Skin epidermis (tissue), 12 donors: ENCODE measurements around the gene HSD17B7.
"Not testable (repeated sequence)": the region's sequence is repeated elsewhere in the genome, so short reads cannot be mapped to it uniquely, and the experiment has no call there.

Source experiments
- H3K27ac ChIP-seq, 21 experiments: fragments of 200-600 bp; sonication (generic) in 11 of 21; one replicate each; pipeline ENCODE4 v1.5.0; 2020; ENCODE audit warnings: mild to moderate bottlenecking in 3 of 21, inconsistent platforms in 2 of 21, moderate library complexity in 2 of 21
- H3K4me3 ChIP-seq, 7 experiments: fragments of 200-600 bp; sonication (generic) in 2 of 7; one replicate each; pipeline ENCODE4 v1.5.0; 2020; ENCODE audit warnings: inconsistent platforms in 2 of 7, mild to moderate bottlenecking in 2 of 7, moderate library complexity in 1 of 7

The HSD17B7 gene, protein sequence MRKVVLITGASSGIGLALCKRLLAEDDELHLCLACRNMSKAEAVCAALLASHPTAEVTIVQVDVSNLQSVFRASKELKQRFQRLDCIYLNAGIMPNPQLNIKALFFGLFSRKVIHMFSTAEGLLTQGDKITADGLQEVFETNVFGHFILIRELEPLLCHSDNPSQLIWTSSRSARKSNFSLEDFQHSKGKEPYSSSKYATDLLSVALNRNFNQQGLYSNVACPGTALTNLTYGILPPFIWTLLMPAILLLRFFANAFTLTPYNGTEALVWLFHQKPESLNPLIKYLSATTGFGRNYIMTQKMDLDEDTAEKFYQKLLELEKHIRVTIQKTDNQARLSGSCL

DNA sequence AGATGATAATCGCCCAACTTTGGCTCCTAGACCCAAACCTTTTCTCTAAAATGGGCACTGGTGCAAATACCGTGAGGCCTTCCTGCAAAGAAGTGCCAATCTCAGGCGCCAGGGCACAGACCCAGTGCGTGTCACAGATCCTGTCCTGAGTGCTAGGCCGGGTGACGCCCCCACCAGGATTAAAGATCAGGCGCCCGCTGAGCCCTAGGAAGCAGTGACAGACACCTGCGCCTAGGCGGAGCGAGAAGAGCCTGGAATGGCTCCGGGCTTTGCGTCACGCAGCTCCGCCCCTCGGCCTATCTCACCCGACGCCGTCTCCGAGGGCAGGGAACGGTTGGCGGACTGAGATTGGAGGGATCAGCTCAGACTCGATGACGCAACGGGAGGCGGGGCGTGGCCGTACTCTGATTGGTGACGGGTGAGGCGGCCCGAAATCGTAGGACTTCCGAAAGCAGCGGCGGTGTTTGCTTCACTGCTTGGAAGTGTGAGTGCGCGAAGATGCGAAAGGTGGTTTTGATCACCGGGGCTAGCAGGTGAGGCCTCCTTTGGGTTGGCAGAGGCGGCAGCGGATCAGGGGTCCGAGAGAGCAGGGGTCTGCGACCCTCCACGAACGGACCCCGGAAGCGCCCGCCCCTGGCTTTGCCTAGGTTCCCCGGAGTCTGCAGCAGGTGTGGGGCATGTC lies at the start of gene HSD17B7:
HSD17B7 (plus strand) TSS at position 400 of the 682 bp plus-strand sequence; CDS start at position 499, 99 bp downstream.
- Histone ChIP-seq H3K27ac (peak within 1 kb of the TSS in 17 of 21 experiments; percentile 33 to 88 (median 77)), H3K4me3 (peak within 1 kb of the TSS; percentile 35 to 49 (median 40))

DNA sequence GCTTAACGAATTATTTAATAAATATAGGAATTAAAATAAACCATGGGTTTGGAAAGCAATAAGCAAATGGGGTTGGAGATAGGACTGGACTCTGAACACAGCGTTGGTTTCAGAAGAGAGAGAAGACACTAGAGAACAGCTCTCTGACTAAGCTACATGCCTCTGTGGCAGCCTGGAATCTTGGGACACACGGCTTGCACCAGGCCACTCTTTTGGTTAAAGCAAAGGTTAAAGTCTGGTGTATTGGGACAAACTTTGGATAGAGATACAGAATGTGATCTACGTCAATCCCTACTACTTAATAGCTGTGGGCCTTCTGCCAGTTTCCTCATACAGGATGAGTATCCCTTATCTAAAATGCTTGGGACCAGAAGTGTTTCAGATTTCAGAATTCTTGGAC lies 49.7 kb upstream of the HSD17B7 start:
- no peak overlapping the region for H3K27ac ChIP-seq
- H3K4me3 ChIP-seq, result no peak overlapping the region

- Histone ChIP-seq H3K27ac (no peak overlapping the region), H3K4me3 (no peak overlapping the region)
Observed at GRCh38 chr1:162741574-162741973, 48.9 kb upstream of the HSD17B7 start.

- not testable (repeated sequence) for H3K4me3 ChIP-seq, H3K27ac ChIP-seq
Observed at GRCh38 chr1:162746264-162746942, 44.1 kb upstream of the HSD17B7 start.

DNA sequence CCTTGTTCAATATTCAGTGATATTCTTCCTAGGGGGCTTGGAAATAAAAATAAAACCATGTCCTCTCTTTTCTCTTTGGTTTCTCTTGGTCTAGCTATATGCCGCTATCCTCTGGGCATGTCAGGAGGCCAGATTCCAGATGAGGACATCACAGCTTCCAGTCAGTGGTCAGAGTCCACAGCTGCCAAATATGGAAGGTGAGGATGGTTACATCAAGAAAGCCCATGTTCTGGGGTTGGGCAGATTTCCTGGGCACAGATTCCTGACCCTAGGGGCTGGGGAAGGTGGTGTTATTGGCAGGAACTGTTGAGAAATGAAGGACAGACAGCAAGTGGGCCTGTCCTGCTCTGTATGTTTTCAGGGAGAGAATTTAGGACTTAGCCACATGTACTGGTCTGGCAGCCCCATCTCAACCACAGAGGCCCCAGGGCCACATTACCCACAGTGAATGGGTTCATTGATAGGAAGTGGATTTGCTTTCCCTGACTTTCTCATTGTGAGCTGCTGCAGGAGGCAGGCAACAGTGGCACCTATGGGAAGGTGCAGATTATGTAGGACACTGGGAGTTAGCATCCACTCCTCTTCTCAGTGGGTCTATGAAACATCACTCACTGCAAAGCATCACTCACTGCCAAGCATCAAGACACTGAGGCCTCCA lies 37.4 kb upstream of the HSD17B7 start:
- no peak overlapping the region for H3K4me3 ChIP-seq
- no peak overlapping the region for H3K27ac ChIP-seq

- Histone ChIP-seq H3K27ac (no peak overlapping the region), H3K4me3 (no peak overlapping the region)
Observed at GRCh38 chr1:162753998-162754585, 36.4 kb upstream of the HSD17B7 start.

GRCh38 chr1:162755306-162755705 lies 35.2 kb upstream of the HSD17B7 start:
- Histone ChIP-seq H3K27ac (no peak overlapping the region), H3K4me3 (no peak overlapping the region)

DNA sequence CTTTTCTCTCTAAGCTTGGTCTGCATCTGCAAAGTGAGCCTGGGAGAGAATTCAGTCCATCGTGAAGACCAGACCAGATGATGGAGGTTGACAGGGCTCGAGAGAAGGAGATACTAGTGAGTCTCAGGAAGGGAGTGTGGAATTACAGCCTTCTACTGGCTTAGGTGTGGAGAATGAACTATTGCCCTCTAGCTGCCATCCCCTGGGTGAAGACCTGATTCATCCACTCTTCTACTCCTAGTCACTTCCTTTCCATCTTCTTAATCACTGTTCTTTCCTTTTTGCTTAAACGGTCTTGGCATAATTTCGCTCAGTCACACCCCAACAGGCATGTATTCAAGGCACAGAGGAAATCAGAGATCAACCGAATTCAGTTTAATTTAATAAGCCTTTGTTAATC lies 34.0 kb upstream of the HSD17B7 start:
- no peak overlapping the region for H3K4me3 ChIP-seq
- no peak overlapping the region for H3K27ac ChIP-seq

DNA sequence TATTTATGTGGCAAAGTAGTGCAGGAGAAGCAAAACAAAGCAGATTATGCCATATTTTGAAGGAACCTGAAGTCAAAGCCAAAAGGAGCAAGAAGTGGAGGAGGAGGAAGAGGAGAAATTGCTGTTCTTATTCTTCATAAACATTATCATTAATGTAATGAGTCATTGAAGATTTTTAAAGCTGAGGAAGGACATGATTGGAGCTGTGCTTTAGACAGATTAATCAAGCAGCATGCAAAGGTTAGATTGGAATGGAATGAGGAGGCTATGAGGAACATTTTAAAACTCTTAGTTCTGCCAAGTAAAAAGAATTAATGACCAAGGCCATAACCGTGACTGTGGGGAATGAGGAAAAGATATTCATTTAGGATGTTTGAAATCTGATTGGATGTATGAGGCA lies 33.0 kb upstream of the HSD17B7 start:
- Histone ChIP-seq H3K27ac (no peak overlapping the region), H3K4me3 (no peak overlapping the region)

DNA sequence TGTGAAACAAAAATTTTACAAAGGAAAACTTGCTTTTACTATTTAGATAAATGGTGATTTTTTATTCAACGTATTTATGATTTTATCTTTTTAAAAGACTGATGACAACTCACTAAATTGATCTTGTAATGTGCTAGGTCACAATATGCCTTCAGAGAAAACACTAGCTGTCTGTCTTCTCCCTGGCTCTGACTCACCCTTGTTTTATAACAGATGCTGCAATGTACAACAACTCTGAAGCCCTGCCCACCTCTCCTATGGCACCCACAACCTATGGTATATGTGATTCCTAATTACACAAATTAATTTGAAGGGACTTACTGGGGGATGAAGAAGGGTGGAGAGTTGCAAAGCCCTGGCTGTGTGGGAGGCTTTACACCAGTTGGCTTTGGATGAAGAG lies 24.7 kb upstream of the HSD17B7 start:
- no peak overlapping the region for H3K27ac ChIP-seq
- no peak overlapping the region for H3K4me3 ChIP-seq

- Histone ChIP-seq H3K27ac (peak overlapping the region in 1 of 21 experiments; percentile 44), H3K4me3 (no peak overlapping the region)
Observed at GRCh38 chr1:162772571-162773154, 17.8 kb upstream of the HSD17B7 start.

DNA sequence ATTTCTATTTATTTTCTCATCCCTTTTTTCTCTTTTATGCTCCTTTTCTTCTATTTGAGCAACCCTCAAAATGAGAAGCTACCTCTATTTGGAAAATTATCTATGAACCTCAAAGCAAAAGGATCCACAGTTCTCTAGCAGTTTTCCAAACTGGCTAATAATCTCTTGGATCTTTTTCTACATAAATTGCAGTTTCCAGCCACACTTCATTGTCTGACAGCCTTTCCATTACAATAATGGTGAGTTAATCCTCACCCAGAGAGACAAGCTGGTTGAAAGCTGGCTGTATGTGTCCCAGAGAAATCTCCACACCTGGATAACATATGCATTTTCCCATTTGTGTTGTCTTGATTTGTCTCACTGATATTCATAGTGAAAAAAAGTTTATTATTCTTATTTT lies 16.5 kb upstream of the HSD17B7 start:
- Histone ChIP-seq H3K27ac (no peak overlapping the region), H3K4me3 (no peak overlapping the region)

DNA sequence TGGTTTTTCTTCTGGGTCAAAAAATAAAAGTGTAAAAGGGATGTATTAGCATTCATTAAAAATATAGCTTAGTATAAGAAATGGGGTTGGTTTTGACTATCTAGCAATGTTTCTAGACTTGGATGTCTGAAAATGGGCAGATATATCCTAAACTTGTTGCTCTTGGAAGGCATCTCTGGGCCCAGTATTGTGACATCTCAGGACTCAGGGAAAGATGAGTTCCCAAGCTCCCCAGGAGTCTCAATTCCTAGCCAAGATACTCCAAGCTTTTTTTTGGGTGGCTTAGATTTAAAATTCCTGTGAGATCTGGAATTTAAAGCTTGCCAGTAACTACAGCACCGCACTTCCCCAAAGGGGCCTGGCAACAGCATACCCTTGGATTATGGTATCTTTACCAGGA lies 11.5 kb upstream of the HSD17B7 start:
- Histone ChIP-seq H3K4me3 (no peak overlapping the region), H3K27ac (no peak overlapping the region)

DNA sequence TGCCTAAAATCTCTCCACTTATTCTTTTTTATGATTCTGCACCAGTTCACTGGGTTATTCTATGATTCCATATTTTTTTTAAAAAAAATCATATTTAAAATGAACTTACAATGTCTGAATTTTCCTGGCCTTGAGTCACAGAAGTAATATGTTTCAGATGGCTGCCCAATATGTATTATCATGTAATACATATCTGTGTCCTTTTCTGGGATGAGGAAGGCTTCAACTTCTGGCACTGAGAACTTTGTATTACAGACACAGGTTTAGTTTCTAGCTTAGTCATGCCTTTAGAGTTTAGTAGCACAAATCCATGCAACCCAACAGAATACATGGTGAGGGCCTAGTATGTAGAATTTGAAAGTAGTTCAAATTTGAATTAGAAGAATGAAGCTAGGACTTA lies 7.8 kb upstream of the HSD17B7 start:
- Histone ChIP-seq H3K4me3 (no peak overlapping the region), H3K27ac (no peak overlapping the region)

DNA sequence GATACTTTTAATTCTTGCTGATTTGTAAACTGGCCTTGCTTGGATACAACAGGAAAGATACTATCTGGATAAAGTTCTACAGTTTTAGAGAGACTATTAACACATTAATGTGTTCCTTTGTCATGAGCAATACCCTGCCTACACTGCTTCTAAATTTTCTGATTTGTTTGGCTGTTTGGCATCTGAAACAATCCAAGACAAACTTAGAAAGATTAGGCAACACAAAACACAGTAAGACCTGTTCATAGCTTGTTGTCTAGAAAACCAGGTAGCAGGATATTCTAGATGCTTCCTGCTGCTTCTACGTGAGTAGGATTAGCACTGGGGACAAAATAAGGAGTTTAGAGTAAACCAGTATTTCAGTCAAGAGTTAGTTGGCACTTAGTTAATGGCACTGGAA lies 5.6 kb upstream of the HSD17B7 start:
- H3K27ac ChIP-seq, result not testable (repeated sequence)

DNA sequence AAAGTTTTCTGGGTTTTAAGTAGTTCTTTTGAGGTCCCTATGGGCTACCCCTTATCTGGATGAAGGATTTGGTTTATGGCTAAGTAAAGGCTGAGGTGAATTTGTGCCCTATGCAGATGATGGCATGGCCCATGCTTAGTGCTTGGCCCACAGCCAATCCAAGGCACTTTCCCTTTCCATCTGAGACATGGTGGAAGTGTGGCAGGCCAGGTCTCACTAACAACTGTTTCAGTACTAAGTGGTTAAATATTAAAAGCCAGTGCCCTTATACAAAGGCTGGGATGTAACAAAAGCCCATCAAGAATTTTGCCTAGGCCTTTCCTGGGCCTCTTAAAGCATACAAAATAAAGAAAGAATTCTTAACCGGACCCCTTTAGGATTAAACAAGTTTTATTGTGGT lies 1.7 kb upstream of the HSD17B7 start:
- H3K4me3 ChIP-seq, result not testable (repeated sequence)
- peak overlapping the region in 1 of 21 experiments; percentile 71 for H3K27ac ChIP-seq

More for the DNA sequence above, 5.6 kb upstream of the HSD17B7 start:
- not testable (repeated sequence) for H3K4me3 ChIP-seq

DNA sequence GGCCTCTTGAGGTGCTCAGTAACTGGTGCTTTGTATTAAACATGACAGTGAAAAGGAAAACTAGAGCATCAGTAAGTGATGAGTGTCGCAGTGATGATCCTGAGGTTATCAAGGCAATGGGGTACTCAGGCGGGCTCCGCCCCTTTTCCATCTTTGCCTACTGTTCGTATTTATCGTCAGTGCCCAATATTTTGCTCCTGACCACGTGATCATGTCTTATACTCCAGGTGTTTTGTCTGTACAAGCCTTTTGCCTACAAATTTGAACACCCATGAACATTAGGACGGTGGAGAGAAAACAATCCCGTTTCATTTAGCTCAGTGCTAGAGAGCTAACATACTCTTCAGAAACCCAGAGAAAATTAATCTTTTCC lies 469 bp downstream of the HSD17B7 start:
- Histone ChIP-seq H3K27ac (peak overlapping the region in 16 of 21 experiments; percentile 22 to 78 (median 64)), H3K4me3 (peak overlapping the region; percentile 35 to 49 (median 40))

GRCh38 chr1:162794284-162794683 lies 3.8 kb downstream of the HSD17B7 start:
- H3K4me3 ChIP-seq, H3K27ac ChIP-seq: not testable (repeated sequence)

- not testable (repeated sequence) for H3K4me3 ChIP-seq, H3K27ac ChIP-seq
Observed at GRCh38 chr1:162796617-162797279, 6.2 kb downstream of the HSD17B7 start.
